Vagina (tissue), 2 donors: Measurements from ENCODE around the gene RNF44.

Source experiments
- CTCF ChIP-seq, 3 experiments: fragments of 450-650 bp in 2 of 3; fragments of 200-600 bp in 1 of 3; sonication (generic) in 1 of 3; IDR thresholded peaks; one replicate each; pipeline ENCODE4 v1.5.1; 2017 to 2019; ENCODE audit warnings: antibody characterized with exemption in 3 of 3, mild to moderate bottlenecking in 2 of 3, moderate library complexity in 2 of 3
- POLR2A ChIP-seq, 2 donors: fragments of 450-650 bp; IDR thresholded peaks; one replicate each; pipeline ENCODE4 v1.6.1; 2017; ENCODE audit warnings: antibody characterized with exemption in 2 of 2, mild to moderate bottlenecking in 2 of 2, moderate library complexity in 2 of 2

GRCh38 chr5:176565760-176566288 lies 28.6 kb upstream of the RNF44 start:
- no peak for TF ChIP-seq CTCF (IDR thresholded peaks at IDR 0.05)
- TF ChIP-seq POLR2A (IDR thresholded peaks at IDR 0.05): no peak
